DOHH2 (cell line): ENCODE measurements around the gene ULBP2.
A peak's percentile ranks its signal among the peaks of the same experiment; 100 is the strongest.
"Not testable (repeated sequence)": the region's sequence is repeated elsewhere in the genome, so short reads cannot be mapped to it uniquely, and the experiment has no call there.

Experiments used
- H3F3A ChIP-seq: fragments of 200-600 bp; sonication (generic), shearing (Covaris generic); 2 replicates; pipeline ENCODE4 v1.6.0; 2016; ENCODE audit warnings: antibody characterized with exemption, mild to moderate bottlenecking; ENCODE audit not compliant: control insufficient read depth, insufficient read depth
- H3K27ac ChIP-seq: fragments of 200-600 bp; sonication (generic); 2 replicates; pipeline ENCODE4 v1.5.1; 2014; ENCODE audit warnings: low read depth, mild to moderate bottlenecking, low read length, moderate library complexity
- H3K27me3 ChIP-seq: fragments of 200-600 bp; sonication (generic); 2 replicates; pipeline ENCODE4 v1.6.1; 2014; ENCODE audit warnings: mild to moderate bottlenecking, low read length, mixed read lengths; ENCODE audit not compliant: control insufficient read depth
- H3K36me3 ChIP-seq: fragments of 200-600 bp; sonication (generic); 2 replicates; pipeline ENCODE4 v1.6.1; 2014; ENCODE audit warnings: mild to moderate bottlenecking, low read length, moderate library complexity, mixed read lengths; ENCODE audit not compliant: control insufficient read depth
- H3K4me1 ChIP-seq: fragments of 200-600 bp; sonication (generic); 2 replicates; pipeline ENCODE4 v1.6.1; 2014; ENCODE audit warnings: mild to moderate bottlenecking, low read length, mixed read lengths; ENCODE audit not compliant: control insufficient read depth
- H3K4me2 ChIP-seq: fragments of 200-600 bp; sonication (generic); 2 replicates; pipeline ENCODE4 v1.6.0; 2014; ENCODE audit warnings: mild to moderate bottlenecking, low read length, moderate library complexity
- H3K4me3 ChIP-seq: fragments of 200-600 bp; sonication (generic); 2 replicates; pipeline ENCODE4 v1.5.1; 2014; ENCODE audit warnings: mild to moderate bottlenecking, low read length, mixed read lengths
- H3K79me2 ChIP-seq: fragments of 200-600 bp; sonication (generic); 2 replicates; pipeline ENCODE4 v1.6.1; 2014; ENCODE audit warnings: mild to moderate bottlenecking, low read length, mixed read lengths; ENCODE audit not compliant: control insufficient read depth
- H3K9me2 ChIP-seq: fragments of 200-600 bp; sonication (generic); replicated peaks from 2 replicates; pipeline ENCODE4 v1.6.1; 2014; ENCODE audit warnings: mild to moderate bottlenecking, low read length, mixed read lengths; ENCODE audit not compliant: control insufficient read depth
- H3K9me3 ChIP-seq: fragments of 200-600 bp; sonication (generic); 2 replicates; pipeline ENCODE4 v1.6.1; 2014; ENCODE audit warnings: antibody characterized with exemption, low read length, mixed read lengths; ENCODE audit not compliant: control insufficient read depth, insufficient read depth
- H4K20me1 ChIP-seq: fragments of 200-600 bp; sonication (generic); 2 replicates; pipeline ENCODE4 v1.6.0; 2014; ENCODE audit warnings: low read depth, mild to moderate bottlenecking, antibody characterized with exemption, low read length, moderate library complexity; ENCODE audit not compliant: control insufficient read depth, insufficient read depth
- EZH2phosphoT487 ChIP-seq: fragments of 200-600 bp; sonication (generic); IDR thresholded peaks from 2 replicates; pipeline ENCODE4 v1.6.1; 2017; ENCODE audit warnings: borderline replicate concordance, mild to moderate bottlenecking, antibody characterized with exemption, low read length, moderate library complexity, mixed read lengths
- TF ChIP-seq, protein P1 (sequence below): fragments of 200-600 bp; sonication (generic); IDR thresholded peaks from one replicate; pipeline ENCODE4 v1.5.1; 2014; ENCODE audit warnings: antibody characterized with exemption, mild to moderate bottlenecking, low read depth, low read length; ENCODE audit not compliant: poor library complexity, severe bottlenecking

Gene ULBP2

DNA sequence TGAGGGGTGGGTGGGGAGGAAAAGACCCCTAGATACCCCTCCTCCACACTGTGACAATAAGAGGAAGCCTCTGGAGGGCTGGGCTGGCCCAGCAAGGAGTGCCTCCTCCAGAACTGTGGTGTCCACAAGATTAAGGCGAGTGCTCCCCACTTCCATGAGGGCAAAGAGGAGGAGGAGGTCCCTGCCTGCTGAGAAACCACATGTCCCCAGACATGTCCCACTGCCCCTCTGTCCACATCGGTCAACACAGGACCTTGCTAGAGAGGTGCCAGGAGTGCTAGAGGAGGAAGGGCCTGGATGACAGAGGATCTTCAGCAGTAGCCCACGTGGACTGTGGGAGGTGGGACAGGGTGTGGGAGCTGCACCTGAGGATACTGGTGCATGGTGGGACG is 22.0 kb upstream of the ULBP2 start:
- Histone ChIP-seq H3K27me3 (peaks cover 42% of the 10 kb centered on the region), H3K9me2 (no peaks in the 10 kb centered on the region), H3K4me3 (no peak overlapping the region), H3K4me2 (no peak overlapping the region), H3F3A (no peaks in the 10 kb centered on the region), H4K20me1 (no peaks in the 10 kb centered on the region), H3K36me3 (no peaks in the 10 kb centered on the region), H3K27ac (no peak overlapping the region), H3K4me1 (peaks cover 9% of the 10 kb centered on the region), H3K79me2 (no peaks in the 10 kb centered on the region), H3K9me3 (no peaks in the 10 kb centered on the region)
- TF ChIP-seq, protein P1, sequence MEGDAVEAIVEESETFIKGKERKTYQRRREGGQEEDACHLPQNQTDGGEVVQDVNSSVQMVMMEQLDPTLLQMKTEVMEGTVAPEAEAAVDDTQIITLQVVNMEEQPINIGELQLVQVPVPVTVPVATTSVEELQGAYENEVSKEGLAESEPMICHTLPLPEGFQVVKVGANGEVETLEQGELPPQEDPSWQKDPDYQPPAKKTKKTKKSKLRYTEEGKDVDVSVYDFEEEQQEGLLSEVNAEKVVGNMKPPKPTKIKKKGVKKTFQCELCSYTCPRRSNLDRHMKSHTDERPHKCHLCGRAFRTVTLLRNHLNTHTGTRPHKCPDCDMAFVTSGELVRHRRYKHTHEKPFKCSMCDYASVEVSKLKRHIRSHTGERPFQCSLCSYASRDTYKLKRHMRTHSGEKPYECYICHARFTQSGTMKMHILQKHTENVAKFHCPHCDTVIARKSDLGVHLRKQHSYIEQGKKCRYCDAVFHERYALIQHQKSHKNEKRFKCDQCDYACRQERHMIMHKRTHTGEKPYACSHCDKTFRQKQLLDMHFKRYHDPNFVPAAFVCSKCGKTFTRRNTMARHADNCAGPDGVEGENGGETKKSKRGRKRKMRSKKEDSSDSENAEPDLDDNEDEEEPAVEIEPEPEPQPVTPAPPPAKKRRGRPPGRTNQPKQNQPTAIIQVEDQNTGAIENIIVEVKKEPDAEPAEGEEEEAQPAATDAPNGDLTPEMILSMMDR, result no peak
- TF ChIP-seq EZH2phosphoT487, result no peak

DNA sequence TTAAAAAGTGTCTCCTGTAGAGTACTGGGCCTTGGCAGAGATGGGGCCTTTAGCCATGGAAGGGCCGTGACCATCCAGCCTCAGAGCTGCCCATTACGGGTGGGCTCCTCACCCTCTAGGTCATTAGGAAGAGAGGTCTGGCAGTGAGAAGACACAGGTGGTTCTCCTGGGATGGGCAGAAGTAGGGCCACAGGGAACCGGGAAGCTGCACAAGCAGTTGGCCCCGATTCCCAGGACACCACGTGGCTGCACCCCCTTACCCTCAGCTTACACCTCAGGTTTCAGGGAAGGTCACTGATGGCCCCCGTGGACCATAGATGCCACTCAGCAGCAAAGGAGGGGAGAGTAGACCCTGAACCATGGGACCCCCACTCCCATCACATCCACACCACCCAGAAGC is 20.5 kb upstream of the ULBP2 start:
- no peak overlapping the region for H3K4me3 ChIP-seq
- H3K4me2 ChIP-seq, result no peak overlapping the region
- no peak for TF ChIP-seq EZH2phosphoT487
- TF ChIP-seq, protein P1, result no peak
- H3K9me3 ChIP-seq, result no peaks in the 10 kb centered on the region
- H3K27ac ChIP-seq, result no peak overlapping the region
- H3K79me2 ChIP-seq, result no peaks in the 10 kb centered on the region
- no peaks in the 10 kb centered on the region for H3F3A ChIP-seq
- no peaks in the 10 kb centered on the region for H3K9me2 ChIP-seq
- H4K20me1 ChIP-seq, result no peaks in the 10 kb centered on the region
- H3K4me1 ChIP-seq, result peaks cover 18% of the 10 kb centered on the region
- peaks cover 55% of the 10 kb centered on the region for H3K27me3 ChIP-seq
- H3K36me3 ChIP-seq, result no peaks in the 10 kb centered on the region

DNA sequence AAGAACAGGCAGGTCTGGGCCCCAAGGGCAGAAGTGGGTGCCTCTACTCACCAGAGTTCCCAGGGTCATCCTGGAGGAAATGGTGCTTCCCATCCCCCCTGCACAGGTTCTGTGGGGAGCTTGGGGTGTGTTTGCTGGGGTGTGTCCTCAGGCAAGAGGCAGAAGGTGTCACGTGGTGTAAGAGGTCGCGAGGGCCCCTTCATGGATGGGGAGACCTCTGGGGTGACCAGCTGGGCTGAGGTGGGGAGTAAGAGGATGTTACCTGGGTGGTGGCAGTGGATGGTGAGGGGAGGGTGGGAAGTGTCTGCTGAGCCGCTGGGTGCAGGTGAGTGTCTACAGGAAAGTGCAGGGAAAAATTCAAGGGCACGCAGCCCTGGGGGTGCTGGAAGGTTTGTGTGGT is 19.7 kb upstream of the ULBP2 start:
- H3K27ac ChIP-seq, H3K9me2 ChIP-seq, H4K20me1 ChIP-seq, H3K9me3 ChIP-seq, H3K4me3 ChIP-seq, H3F3A ChIP-seq, H3K4me2 ChIP-seq, H3K36me3 ChIP-seq, H3K79me2 ChIP-seq: not testable (repeated sequence)
- H3K27me3 ChIP-seq, result peaks cover 58% of the 10 kb centered on the region
- H3K4me1 ChIP-seq, result peaks cover 20% of the 10 kb centered on the region

DNA sequence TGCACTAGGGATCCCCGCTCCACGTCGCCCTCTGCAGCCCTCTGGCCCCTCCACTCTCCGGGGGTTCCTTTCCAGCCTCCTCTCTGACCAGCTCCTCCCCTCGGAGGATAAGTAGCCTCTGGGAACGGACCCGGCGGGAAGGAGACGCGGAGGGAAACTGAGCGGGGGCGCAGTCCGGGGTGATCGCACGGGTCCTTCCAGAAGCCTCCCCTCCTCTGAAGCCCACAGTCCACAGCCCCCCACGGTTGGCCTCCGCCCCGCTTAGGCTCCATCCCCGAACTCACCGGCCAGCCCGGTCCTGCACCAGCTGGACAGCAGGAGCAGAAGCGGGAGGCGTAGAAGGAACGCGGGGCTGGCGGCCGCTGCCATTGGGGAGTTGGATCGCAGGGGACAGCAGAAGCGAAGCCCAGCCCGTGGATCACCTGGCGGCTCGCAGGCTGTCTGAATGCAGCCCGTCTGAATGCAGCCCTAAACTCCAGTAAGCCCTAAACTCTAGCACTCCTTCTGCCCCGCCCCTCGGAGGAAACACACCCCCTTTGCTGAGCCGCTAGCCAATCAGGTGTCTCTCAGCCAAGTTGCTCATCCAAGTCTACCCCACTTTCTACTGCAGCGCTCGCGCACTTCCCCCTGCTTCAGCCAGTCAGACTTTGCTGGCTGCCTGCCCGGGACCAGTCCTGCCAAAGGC is 19.0 kb upstream of the ULBP2 start, which contains the start of gene RAET1G:
TSS of gene RAET1G (minus strand) at position 480 of the 685 bp plus-strand sequence. CDS start at position 369, 111 bp downstream.
- Histone ChIP-seq H3K4me2 (peak within 1 kb of the TSS; percentile 56), H3K79me2 (no peaks in the 10 kb centered on the region), H3K27ac (no peak within 1 kb of the TSS), H3K4me3 (peak within 1 kb of the TSS; percentile 37), H3K9me2 (no peaks in the 10 kb centered on the region), H3F3A (no peaks in the 10 kb centered on the region), H3K27me3 (peaks cover 58% of the 10 kb centered on the region), H3K4me1 (peaks cover 20% of the 10 kb centered on the region), H3K9me3 (no peaks in the 10 kb centered on the region), H3K36me3 (no peaks in the 10 kb centered on the region), H4K20me1 (no peaks in the 10 kb centered on the region)
- TF ChIP-seq, protein P1, result no peak
- TF ChIP-seq EZH2phosphoT487, result no peak
